Liver (tissue), 9 donors: ENCODE measurements around the gene RASIP1. TPM values are rescaled to one million over a fixed set of nuclear protein-coding genes. Genes with fewer than 3 reads are reported as not detected.

Experiments
- DNase-seq: peaks from one replicate; pipeline ENCODE4 v3.0.0-alpha.2; 2017; ENCODE audit warnings: low spot score
- H3K27ac ChIP-seq, 2 donors: one replicate each; pipeline ENCODE4 v1.7.0; 2013; ENCODE audit warnings: inconsistent platforms in 2 of 2, low read length in 2 of 2, control low read depth in 1 of 2, low read depth in 1 of 2, mild to moderate bottlenecking in 1 of 2
- H3K27me3 ChIP-seq, 4 donors: one replicate each; pipeline versions ENCODE4 v1.6.1 to v1.7.0; 2013; ENCODE audit warnings: low read length in 3 of 4, inconsistent platforms in 1 of 4, mild to moderate bottlenecking in 1 of 4, moderate library complexity in 1 of 4; ENCODE audit not compliant: control insufficient read depth in 4 of 4, insufficient read depth in 4 of 4
- H3K36me3 ChIP-seq, 4 donors: one replicate each; pipeline versions ENCODE4 v1.6.1 to v1.7.0; 2013; ENCODE audit warnings: low read length in 3 of 4, mild to moderate bottlenecking in 3 of 4, low read depth in 1 of 4, moderate library complexity in 1 of 4; ENCODE audit not compliant: control insufficient read depth in 4 of 4, insufficient read depth in 3 of 4
- H3K4me1 ChIP-seq, 4 donors: one replicate each; pipeline versions ENCODE4 v1.6.1 to v1.7.0; 2013; ENCODE audit warnings: low read length in 3 of 4, mild to moderate bottlenecking in 3 of 4, moderate library complexity in 1 of 4; ENCODE audit not compliant: control insufficient read depth in 4 of 4, insufficient read depth in 4 of 4
- H3K4me3 ChIP-seq, 3 donors: one replicate each; pipeline versions ENCODE4 v1.6.1 to v1.7.0; 2013; ENCODE audit warnings: low read length in 3 of 3, control low read depth in 1 of 3, low read depth in 1 of 3, mild to moderate bottlenecking in 1 of 3
- H3K9ac ChIP-seq, 2 donors: one replicate each; pipeline ENCODE4 v1.7.0; 2013; ENCODE audit warnings: low read length in 2 of 2, mild to moderate bottlenecking in 2 of 2, moderate library complexity in 2 of 2, control low read depth in 1 of 2, low read depth in 1 of 2
- H3K9me3 ChIP-seq, 4 donors: one replicate each; pipeline versions ENCODE4 v1.6.1 to v1.7.0; 2013; ENCODE audit warnings: low read length in 3 of 4; ENCODE audit not compliant: control insufficient read depth in 4 of 4
- EGR1 ChIP-seq, 2 donors: IDR thresholded peaks; 2 replicates each; pipeline ENCODE4 v1.6.1; 2016 to 2018; ENCODE audit warnings: antibody characterized with exemption in 2 of 2, low read depth in 2 of 2
- FOXA1 ChIP-seq: IDR thresholded peaks from 2 replicates; pipeline ENCODE4 v1.6.1; 2016; ENCODE audit warnings: antibody characterized with exemption
- FOXA2 ChIP-seq: IDR thresholded peaks from 2 replicates; pipeline ENCODE4 v1.6.1; 2016; ENCODE audit warnings: antibody characterized with exemption
- GABPA ChIP-seq, 2 donors: IDR thresholded peaks in 1 of 2; conservative IDR thresholded peaks in 1 of 2; 2 replicates each; pipeline ENCODE4 v1.6.1; 2016; ENCODE audit warnings: antibody characterized with exemption in 2 of 2, mild to moderate bottlenecking in 1 of 2, moderate library complexity in 1 of 2
- HNF4A ChIP-seq, 2 donors: conservative IDR thresholded peaks; 2 replicates each; pipeline ENCODE4 v1.6.1; 2016; ENCODE audit warnings: antibody characterized with exemption in 2 of 2, mild to moderate bottlenecking in 2 of 2
- HNF4G ChIP-seq: IDR thresholded peaks from 2 replicates; pipeline ENCODE4 v1.6.1; 2016; ENCODE audit warnings: antibody characterized with exemption
- JUND ChIP-seq, 2 donors: IDR thresholded peaks; 2 replicates each; pipeline ENCODE4 v1.6.1; 2016; ENCODE audit warnings: antibody characterized with exemption in 2 of 2
- MAX ChIP-seq: IDR thresholded peaks from 2 replicates; pipeline ENCODE4 v1.6.1; 2016; ENCODE audit warnings: antibody characterized with exemption
- NR2F2 ChIP-seq: IDR thresholded peaks from 2 replicates; pipeline ENCODE4 v1.6.1; 2016; ENCODE audit warnings: antibody characterized with exemption
- RAD21 ChIP-seq, 2 donors: IDR thresholded peaks; 2 replicates each; pipeline ENCODE4 v1.6.1; 2016; ENCODE audit warnings: antibody characterized with exemption in 2 of 2, mild to moderate bottlenecking in 2 of 2
- RXRA ChIP-seq, 2 donors: IDR thresholded peaks; 2 replicates each; pipeline ENCODE4 v1.6.1; 2017 to 2018; ENCODE audit warnings: antibody characterized with exemption in 2 of 2, mild to moderate bottlenecking in 1 of 2
- SP1 ChIP-seq: IDR thresholded peaks from 2 replicates; pipeline ENCODE4 v1.6.1; 2018; ENCODE audit warnings: antibody characterized with exemption, mild to moderate bottlenecking
- YY1 ChIP-seq: IDR thresholded peaks from 2 replicates; pipeline ENCODE4 v1.6.1; 2016; ENCODE audit warnings: antibody characterized with exemption, mild to moderate bottlenecking
- ZBTB33 ChIP-seq: IDR thresholded peaks from 2 replicates; pipeline ENCODE4 v1.6.1; 2016; ENCODE audit warnings: antibody characterized with exemption
- WGBS: extraction: QIAGEN DNeasy Blood & Tissue Kit; methylation state at CpG from one replicate; pipeline ENCODE4 v1.1.7; 2013; 5-methylcytosine and 5-hydroxymethylcytosine counted together
- polyA plus RNA-seq, 2 donors: library from polyadenylated mRNA; stranded (reverse) in 1 of 2; unstranded in 1 of 2; fragments of 200-250 nt in 1 of 2; fragments of >200 nt in 1 of 2; fragmentation: Nextera tagmentation in 1 of 2; extraction: Ambion mirVana in 1 of 2; gene quantifications; one replicate each; pipeline versions ENCODE4 v1.2.1 to v1.2.3, GENCODE V29; 2013 to 2015
- total RNA-seq, 2 donors: library from RNA; depleted of rRNA; stranded (reverse); fragments of >200 nt; gene quantifications; one replicate each; pipeline ENCODE4 v1.2.3, GENCODE V29; 2014
- TF ChIP-seq, protein P1 (sequence below): IDR thresholded peaks from 2 replicates; pipeline ENCODE4 v1.6.1; 2016; ENCODE audit warnings: antibody characterized with exemption
- TF ChIP-seq, protein P2 (sequence below): IDR thresholded peaks from 2 replicates; pipeline ENCODE4 v1.6.1; 2016; ENCODE audit warnings: antibody characterized with exemption, mild to moderate bottlenecking
- TF ChIP-seq, protein P3 (sequence below): fragments of 150-350 bp; IDR thresholded peaks from 2 replicates; pipeline ENCODE4 v1.5.1; 2017; ENCODE audit warnings: improper control_type of control experiment, low read depth, low read length; ENCODE audit not compliant: missing input control
- donor health status: healthy.
- donor health status: healthy.
- donor health status: healthy.
- donor health status: healthy.
- donor health status: healthy.

The RASIP1 gene
- total and polyA plus RNA-seq, 4 donors, result 1.8 to 5.4 (median 4.5) TPM

DNA sequence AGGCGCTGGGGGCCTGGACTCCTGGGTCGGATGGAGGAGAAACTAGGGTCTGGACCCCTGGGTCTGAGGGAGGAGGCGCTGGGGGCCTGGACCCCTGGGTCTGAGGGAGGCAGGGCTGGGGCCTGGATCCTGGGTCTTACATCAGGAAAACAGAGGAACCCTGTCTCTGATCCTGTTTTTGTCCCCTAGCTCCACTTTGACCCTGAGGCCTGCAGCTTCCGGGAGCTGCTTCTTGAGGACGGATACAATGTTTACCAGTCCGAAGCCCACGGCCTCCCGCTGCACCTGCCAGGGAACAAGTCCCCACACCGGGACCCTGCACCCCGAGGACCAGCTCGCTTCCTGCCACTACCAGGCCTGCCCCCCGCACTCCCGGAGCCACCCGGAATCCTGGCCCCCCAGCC, 17.3 kb upstream of the RASIP1 start:
- H3K27ac ChIP-seq, result peak overlapping the region; percentile 42 to 69
- H3K27me3 ChIP-seq, result no peaks in the 10 kb centered on the region
- no peak for DNase-seq
- peaks cover 7 to 26% (median 16%) of the 10 kb centered on the region in 4 donors for H3K4me1 ChIP-seq
- no peak for TF ChIP-seq FOXA1
- TF ChIP-seq, protein P1, sequence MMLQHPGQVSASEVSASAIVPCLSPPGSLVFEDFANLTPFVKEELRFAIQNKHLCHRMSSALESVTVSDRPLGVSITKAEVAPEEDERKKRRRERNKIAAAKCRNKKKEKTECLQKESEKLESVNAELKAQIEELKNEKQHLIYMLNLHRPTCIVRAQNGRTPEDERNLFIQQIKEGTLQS, result no peak
- TF ChIP-seq SP1, result no peak
- peak; percentile 62 for TF ChIP-seq NR2F2
- no peak for TF ChIP-seq MAX
- TF ChIP-seq, protein P2, sequence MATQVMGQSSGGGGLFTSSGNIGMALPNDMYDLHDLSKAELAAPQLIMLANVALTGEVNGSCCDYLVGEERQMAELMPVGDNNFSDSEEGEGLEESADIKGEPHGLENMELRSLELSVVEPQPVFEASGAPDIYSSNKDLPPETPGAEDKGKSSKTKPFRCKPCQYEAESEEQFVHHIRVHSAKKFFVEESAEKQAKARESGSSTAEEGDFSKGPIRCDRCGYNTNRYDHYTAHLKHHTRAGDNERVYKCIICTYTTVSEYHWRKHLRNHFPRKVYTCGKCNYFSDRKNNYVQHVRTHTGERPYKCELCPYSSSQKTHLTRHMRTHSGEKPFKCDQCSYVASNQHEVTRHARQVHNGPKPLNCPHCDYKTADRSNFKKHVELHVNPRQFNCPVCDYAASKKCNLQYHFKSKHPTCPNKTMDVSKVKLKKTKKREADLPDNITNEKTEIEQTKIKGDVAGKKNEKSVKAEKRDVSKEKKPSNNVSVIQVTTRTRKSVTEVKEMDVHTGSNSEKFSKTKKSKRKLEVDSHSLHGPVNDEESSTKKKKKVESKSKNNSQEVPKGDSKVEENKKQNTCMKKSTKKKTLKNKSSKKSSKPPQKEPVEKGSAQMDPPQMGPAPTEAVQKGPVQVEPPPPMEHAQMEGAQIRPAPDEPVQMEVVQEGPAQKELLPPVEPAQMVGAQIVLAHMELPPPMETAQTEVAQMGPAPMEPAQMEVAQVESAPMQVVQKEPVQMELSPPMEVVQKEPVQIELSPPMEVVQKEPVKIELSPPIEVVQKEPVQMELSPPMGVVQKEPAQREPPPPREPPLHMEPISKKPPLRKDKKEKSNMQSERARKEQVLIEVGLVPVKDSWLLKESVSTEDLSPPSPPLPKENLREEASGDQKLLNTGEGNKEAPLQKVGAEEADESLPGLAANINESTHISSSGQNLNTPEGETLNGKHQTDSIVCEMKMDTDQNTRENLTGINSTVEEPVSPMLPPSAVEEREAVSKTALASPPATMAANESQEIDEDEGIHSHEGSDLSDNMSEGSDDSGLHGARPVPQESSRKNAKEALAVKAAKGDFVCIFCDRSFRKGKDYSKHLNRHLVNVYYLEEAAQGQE, result no peak
- no peak for TF ChIP-seq HNF4G
- peak in 1 of 2 donors; percentile 52 for TF ChIP-seq RXRA (IDR thresholded peaks at IDR 0.05)
- no peak for TF ChIP-seq GABPA (IDR thresholded peaks at IDR 0.05 in 1 of 2, conservative IDR thresholded peaks at IDR 0.05 in 1 of 2)
- TF ChIP-seq, protein P3, sequence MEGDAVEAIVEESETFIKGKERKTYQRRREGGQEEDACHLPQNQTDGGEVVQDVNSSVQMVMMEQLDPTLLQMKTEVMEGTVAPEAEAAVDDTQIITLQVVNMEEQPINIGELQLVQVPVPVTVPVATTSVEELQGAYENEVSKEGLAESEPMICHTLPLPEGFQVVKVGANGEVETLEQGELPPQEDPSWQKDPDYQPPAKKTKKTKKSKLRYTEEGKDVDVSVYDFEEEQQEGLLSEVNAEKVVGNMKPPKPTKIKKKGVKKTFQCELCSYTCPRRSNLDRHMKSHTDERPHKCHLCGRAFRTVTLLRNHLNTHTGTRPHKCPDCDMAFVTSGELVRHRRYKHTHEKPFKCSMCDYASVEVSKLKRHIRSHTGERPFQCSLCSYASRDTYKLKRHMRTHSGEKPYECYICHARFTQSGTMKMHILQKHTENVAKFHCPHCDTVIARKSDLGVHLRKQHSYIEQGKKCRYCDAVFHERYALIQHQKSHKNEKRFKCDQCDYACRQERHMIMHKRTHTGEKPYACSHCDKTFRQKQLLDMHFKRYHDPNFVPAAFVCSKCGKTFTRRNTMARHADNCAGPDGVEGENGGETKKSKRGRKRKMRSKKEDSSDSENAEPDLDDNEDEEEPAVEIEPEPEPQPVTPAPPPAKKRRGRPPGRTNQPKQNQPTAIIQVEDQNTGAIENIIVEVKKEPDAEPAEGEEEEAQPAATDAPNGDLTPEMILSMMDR, result no peak
- TF ChIP-seq JUND (IDR thresholded peaks at IDR 0.05), result no peak
- TF ChIP-seq EGR1 (IDR thresholded peaks at IDR 0.05; ENCODE audit: low read depth in 2 of 2), result no peak
- no peak overlapping the region for H3K9ac ChIP-seq
- 81% methylated on average over 14 of the region's 14 CpGs for whole genome bisulfite sequencing
- H3K4me3 ChIP-seq, result no peak overlapping the region
- no peaks in the 10 kb centered on the region for H3K9me3 ChIP-seq
- no peaks in the 10 kb centered on the region for H3K36me3 ChIP-seq

- DNase-seq, result no peak
- no peaks in the 10 kb centered on the region for H3K9me3 ChIP-seq
- 63% methylated on average over 12 of the region's 12 CpGs for WGBS
- peaks cover 7 to 27% (median 16%) of the 10 kb centered on the region in 4 donors for H3K4me1 ChIP-seq
- H3K36me3 ChIP-seq, result no peaks in the 10 kb centered on the region
- peak overlapping the region; percentile 42 to 69 for H3K27ac ChIP-seq
- H3K4me3 ChIP-seq, result peak overlapping the region; percentile 23 to 62 (median 31)
- no peaks in the 10 kb centered on the region for H3K27me3 ChIP-seq
- H3K9ac ChIP-seq, result peak overlapping the region in 1 of 2 donors; percentile 75
- TF ChIP-seq MAX (no peak), SP1 (no peak), EGR1 (IDR thresholded peaks at IDR 0.05; ENCODE audit: low read depth in 2 of 2) (no peak), RAD21 (IDR thresholded peaks at IDR 0.05) (no peak), JUND (IDR thresholded peaks at IDR 0.05) (no peak), HNF4A (conservative IDR thresholded peaks at IDR 0.05) (peak in 1 of 2 donors; percentile 46), GABPA (IDR thresholded peaks at IDR 0.05 in 1 of 2, conservative IDR thresholded peaks at IDR 0.05 in 1 of 2) (no peak), NR2F2 (no peak), ZBTB33 (no peak), RXRA (IDR thresholded peaks at IDR 0.05) (peak in 1 of 2 donors; percentile 76), FOXA2 (no peak), YY1 (peak; percentile 21)
- TF ChIP-seq, protein P2, result no peak
Measured at GRCh38 chr19:48757089-48757675, 16.8 kb upstream of the RASIP1 start.
